OCI-LY3 (cell line): ENCODE measurements around the gene KRT32.

Experiments
- CTCF ChIP-seq: fragments of 200-600, 300-600 bp; sonication (generic); IDR thresholded peaks from 2 replicates; pipeline ENCODE4 v1.5.1; 2014; ENCODE audit warnings: antibody characterized with exemption, low read length, low read depth
- EZH2phosphoT487 ChIP-seq: fragments of 200-600 bp; shearing (Covaris generic); IDR thresholded peaks from 2 replicates; pipeline ENCODE4 v1.6.1; 2018; ENCODE audit warnings: antibody characterized with exemption, mixed run types, low read depth

GRCh38 chr17:41449008-41449407, 18.2 kb downstream of the KRT32 start:
- TF ChIP-seq CTCF (no peak), EZH2phosphoT487 (no peak)
